Stimulated activated naive CD4-positive, alpha-beta T cell treated with Interleukin-2 at 50 U/mL for 16 hours (primary cell): ENCODE results near the gene CDK19.

Source experiments
- DNase-seq: peaks from one replicate; lab custom pipeline; 2025; lab: John Stamatoyannopoulos, UW

The CDK19 gene

GRCh38 chr6:110703010-110703905 is 112.0 kb downstream of the CDK19 start:
- DNase-seq = no peak

GRCh38 chr6:110699780-110700179 is 115.5 kb downstream of the CDK19 start:
- no peak for DNase-seq

GRCh38 chr6:110693994-110694393 is 121.3 kb downstream of the CDK19 start:
- no peak for DNase-seq

GRCh38 chr6:110693296-110693695 is 122.0 kb downstream of the CDK19 start:
- DNase-seq = no peak

- DNase-seq = no peak
Observed at GRCh38 chr6:110690916-110691315, 124.4 kb downstream of the CDK19 start.

- DNase-seq = no peak
Observed at GRCh38 chr6:110690106-110690654, 125.1 kb downstream of the CDK19 start.

- no peak for DNase-seq
Observed at GRCh38 chr6:110689275-110689935, 125.9 kb downstream of the CDK19 start.

GRCh38 chr6:110688661-110689268 is 126.5 kb downstream of the CDK19 start:
- no peak for DNase-seq

GRCh38 chr6:110687326-110687725 is 127.9 kb downstream of the CDK19 start:
- DNase-seq = no peak

- DNase-seq = no peak
Observed at GRCh38 chr6:110683241-110683640, 132.0 kb downstream of the CDK19 start.

GRCh38 chr6:110682460-110682853 is 132.8 kb downstream of the CDK19 start:
- peak; percentile 51 for DNase-seq

GRCh38 chr6:110681543-110682459 is 133.5 kb downstream of the CDK19 start:
- no peak for DNase-seq

- no peak for DNase-seq
Observed at GRCh38 chr6:110676396-110676795, 138.9 kb downstream of the CDK19 start.

- DNase-seq = no peak
Observed at GRCh38 chr6:110674096-110674495, 141.2 kb downstream of the CDK19 start.

GRCh38 chr6:110672122-110672521 is 143.1 kb downstream of the CDK19 start:
- DNase-seq = no peak

GRCh38 chr6:110671447-110671846 is 143.8 kb downstream of the CDK19 start:
- DNase-seq = no peak

GRCh38 chr6:110665600-110665999 is 149.7 kb downstream of the CDK19 start:
- DNase-seq = no peak

- no peak for DNase-seq
Observed at GRCh38 chr6:110664933-110665332, 150.3 kb downstream of the CDK19 start.

GRCh38 chr6:110662490-110663211 is 152.6 kb downstream of the CDK19 start:
- no peak for DNase-seq

GRCh38 chr6:110661414-110661813 is 153.9 kb downstream of the CDK19 start:
- DNase-seq = no peak
